Measurements from ENCODE around the gene TULP3. TPM values are rescaled to one million over a fixed set of nuclear protein-coding genes. Genes with fewer than 3 reads are reported as not detected.

Gene TULP3
- total RNA-seq, 2 donors from 2014 or later, result 6.9 to 7.8 TPM

GRCh38 chr12:2845280-2845679, 45.4 kb upstream of the TULP3 start:
- H3K36me3 ChIP-seq (replicated peaks in 1 of 2; ENCODE audit: insufficient read depth in 1 of 2, low read depth in 2 of 2), result no peaks in the 10 kb centered on the region
- no peak overlapping the region for H3K27ac ChIP-seq
- ATAC-seq, result peak; percentile 51
- WGBS, 2 donors, result 53 to 63% methylated on average over 5 to 6 of the region's 6 CpGs
- TF ChIP-seq CTCF (IDR thresholded peaks at IDR 0.05) (no peak), POLR2A (IDR thresholded peaks at IDR 0.05) (no peak)
- no peaks in the 10 kb centered on the region for H3K4me1 ChIP-seq
- no peak for DNase-seq
- H3K9me3 ChIP-seq, result no peaks in the 10 kb centered on the region
- H3K27me3 ChIP-seq, result no peaks in the 10 kb centered on the region
- no peak overlapping the region for H3K4me3 ChIP-seq
- intact Hi-C loops (cut with DNase I), result no loop called here

GRCh38 chr12:2851931-2852330, 38.8 kb upstream of the TULP3 start:
- H3K4me3 ChIP-seq, result no peak overlapping the region
- WGBS, 2 donors, result 97 to 98% methylated on average over 3 of the region's 3 CpGs
- TF ChIP-seq CTCF (IDR thresholded peaks at IDR 0.05), result no peak
- no peak for TF ChIP-seq POLR2A (IDR thresholded peaks at IDR 0.05)
- ATAC-seq, result no peak
- H3K27ac ChIP-seq, result no peak overlapping the region
- no peak for DNase-seq
- intact Hi-C loops (cut with DNase I), result no loop called here
- H3K27me3 ChIP-seq, result no peaks in the 10 kb centered on the region
- H3K4me1 ChIP-seq, result peaks cover 10% of the 10 kb centered on the region
- no peaks in the 10 kb centered on the region for H3K36me3 ChIP-seq (replicated peaks in 1 of 2; ENCODE audit: insufficient read depth in 1 of 2, low read depth in 2 of 2)
- no peaks in the 10 kb centered on the region for H3K9me3 ChIP-seq

GRCh38 chr12:2853626-2854025, 37.1 kb upstream of the TULP3 start:
- DNase-seq, result peak; percentile 82 to 91 (median 86)
- whole genome bisulfite sequencing, 2 donors, result 13 to 29% methylated on average over 8 to 11 of the region's 11 CpGs
- intact Hi-C loops (cut with DNase I), result no loop called here
- peak; percentile 81 for ATAC-seq
- Histone ChIP-seq H3K27ac (no peak overlapping the region), H3K4me1 (peaks cover 10% of the 10 kb centered on the region), H3K4me3 (no peak overlapping the region), H3K9me3 (no peaks in the 10 kb centered on the region), H3K27me3 (no peaks in the 10 kb centered on the region), H3K36me3 (replicated peaks in 1 of 2; ENCODE audit: insufficient read depth in 1 of 2, low read depth in 2 of 2) (no peaks in the 10 kb centered on the region)
- no peak for TF ChIP-seq POLR2A (IDR thresholded peaks at IDR 0.05)
- TF ChIP-seq CTCF (IDR thresholded peaks at IDR 0.05), result peak; percentile 58 to 79 (median 74)

GRCh38 chr12:2854669-2855453, 35.8 kb upstream of the TULP3 start:
- Histone ChIP-seq H3K4me1 (peaks cover 10% of the 10 kb centered on the region), H3K4me3 (no peak overlapping the region), H3K36me3 (replicated peaks in 1 of 2; ENCODE audit: insufficient read depth in 1 of 2, low read depth in 2 of 2) (no peaks in the 10 kb centered on the region), H3K9me3 (no peaks in the 10 kb centered on the region), H3K27ac (peak overlapping the region in 2 of 4 donors; percentile 44 to 55), H3K27me3 (no peaks in the 10 kb centered on the region)
- ATAC-seq (peak; percentile 85), DNase-seq (peak; percentile 66 to 87 (median 84))
- WGBS, 2 donors, result 51 to 60% methylated on average over 18 to 25 of the region's 25 CpGs
- no peak for TF ChIP-seq POLR2A (IDR thresholded peaks at IDR 0.05)
- TF ChIP-seq CTCF (IDR thresholded peaks at IDR 0.05), result no peak
- intact Hi-C loops (cut with DNase I), result no loop called here

- 87 to 94% methylated on average over 7 of the region's 7 CpGs for WGBS, 2 donors
- ATAC-seq, result no peak
- no peak for DNase-seq
- no peak overlapping the region for H3K4me3 ChIP-seq
- no peaks in the 10 kb centered on the region for H3K36me3 ChIP-seq (replicated peaks in 1 of 2; ENCODE audit: insufficient read depth in 1 of 2, low read depth in 2 of 2)
- H3K27ac ChIP-seq, result peak overlapping the region in 1 of 4 donors; percentile 55
- H3K4me1 ChIP-seq, result peaks cover 10% of the 10 kb centered on the region
- TF ChIP-seq POLR2A (IDR thresholded peaks at IDR 0.05) (no peak), CTCF (IDR thresholded peaks at IDR 0.05) (no peak)
- intact Hi-C loops (cut with DNase I), result no loop called here
- H3K9me3 ChIP-seq, result no peaks in the 10 kb centered on the region
- no peaks in the 10 kb centered on the region for H3K27me3 ChIP-seq
Observed at GRCh38 chr12:2855546-2855945, 35.1 kb upstream of the TULP3 start.
